T-cell (primary cell): ENCODE results near the gene BLTP3B. TPM values are rescaled to one million over a fixed set of nuclear protein-coding genes. Genes with fewer than 3 reads are reported as not detected.

Source experiments
- ATAC-seq, 4 experiments: fragments of 200-7000 bp in 3 of 4; fragments of 150-1000 bp in 1 of 4; cut with Tn5 transposase; replicated peaks in 1 of 4; 1 replicate in 3 of 4; 2 replicates in 1 of 4; pipeline ENCODE4 v1.10.0; 2021; ENCODE audit warnings: moderate library complexity in 3 of 4, mild to moderate bottlenecking in 2 of 4, moderate number of reproducible peaks in 1 of 4
- CTCF ChIA-PET, 2 donors: fragments of 300-600 bp; sonication (Branson Sonifier 250); formaldehyde crosslinking; loops; one replicate each; lab custom pipeline; 2022; ENCODE audit warnings: antibody characterized with exemption in 2 of 2; lab: Charles Lee
- POLR2A ChIA-PET, 2 donors: fragments of 300-600 bp; sonication (Branson Sonifier 250); formaldehyde crosslinking; loops; one replicate each; lab custom pipeline; 2022; ENCODE audit warnings: antibody characterized with exemption in 2 of 2; lab: Charles Lee
- DNase-seq, 35 experiments: peaks; one replicate each; pipeline versions ENCODE4 v3.0.0 to v3.0.0-alpha.2; 2013 to 2023
- H3K27ac ChIP-seq: one replicate; pipeline ENCODE4 v1.5.1; 2013; ENCODE audit warnings: low read length
- H3K27me3 ChIP-seq, 2 experiments: replicated peaks in 1 of 2; 1 replicate in 1 of 2; 2 replicates in 1 of 2; pipeline versions ENCODE4 v1.6.1 to v1.7.0; 2013; ENCODE audit warnings: low read length in 1 of 2, mixed read lengths in 1 of 2; ENCODE audit not compliant: control insufficient read depth in 2 of 2, insufficient read depth in 2 of 2; ENCODE audit errors: extremely low read depth in 1 of 2
- H3K36me3 ChIP-seq, 2 donors: 1 replicate in 1 of 2; 2 replicates in 1 of 2; pipeline versions ENCODE4 v1.6.1 to v1.7.0; 2013; ENCODE audit warnings: low read length in 1 of 2; ENCODE audit not compliant: control insufficient read depth in 2 of 2, insufficient read depth in 1 of 2; ENCODE audit errors: extremely low read depth in 1 of 2
- H3K4me1 ChIP-seq, 2 experiments: 1 replicate in 1 of 2; 2 replicates in 1 of 2; pipeline versions ENCODE4 v1.6.1 to v1.7.0; 2013; ENCODE audit warnings: low read length in 2 of 2, mixed read lengths in 1 of 2; ENCODE audit not compliant: insufficient read depth in 2 of 2, control insufficient read depth in 1 of 2; ENCODE audit errors: extremely low read depth in 1 of 2
- H3K4me3 ChIP-seq, 2 donors: 1 replicate in 1 of 2; 2 replicates in 1 of 2; pipeline versions ENCODE4 v1.5.1 to v1.7.0; 2013; ENCODE audit warnings: mild to moderate bottlenecking in 2 of 2, low read length in 1 of 2, moderate library complexity in 1 of 2; ENCODE audit not compliant: control insufficient read depth in 1 of 2; ENCODE audit errors: extremely low read depth in 1 of 2
- H3K9me3 ChIP-seq: 2 replicates; pipeline ENCODE4 v1.7.0; 2013
- H3K27ac Mint-ChIP-seq, 2 donors: one replicate each; pipeline ENCODE4 v1.8.0; 2020 to 2021; ENCODE audit warnings: mild to moderate bottlenecking in 2 of 2, mixed read lengths in 2 of 2
- H3K27me3 Mint-ChIP-seq, 2 donors: one replicate each; pipeline ENCODE4 v1.8.0; 2021 to 2022; ENCODE audit warnings: mixed read lengths in 2 of 2
- H3K36me3 Mint-ChIP-seq: one replicate; pipeline ENCODE4 v1.8.0; 2021; ENCODE audit warnings: mixed read lengths
- H3K4me1 Mint-ChIP-seq, 3 donors: one replicate each; pipeline ENCODE4 v1.8.0; 2020 to 2022; ENCODE audit warnings: mixed read lengths in 3 of 3, mild to moderate bottlenecking in 1 of 3
- H3K4me3 Mint-ChIP-seq, 3 donors: one replicate each; pipeline ENCODE4 v1.8.0; 2020 to 2022; ENCODE audit warnings: mild to moderate bottlenecking in 3 of 3, mixed read lengths in 3 of 3, moderate library complexity in 3 of 3
- H3K9me3 Mint-ChIP-seq, 3 donors: one replicate each; pipeline ENCODE4 v1.8.0; 2020 to 2022; ENCODE audit warnings: mixed read lengths in 3 of 3
- WGBS: methylation state at CpG from one replicate; pipeline ENCODE4 v1.1.5; 2013; ENCODE audit warnings: missing lambda C conversion rate; ENCODE audit not compliant: insufficient coverage; 5-methylcytosine and 5-hydroxymethylcytosine counted together
- total RNA-seq, 35 experiments: library from RNA in 6 of 35; stranded (reverse) in 6 of 35; fragments of 120-200 nt in 1 of 35; gene quantifications; one replicate each; pipeline versions ENCODE4 v1.2.1 to v1.2.4 and lab custom pipeline; 2013 to 2026

BLTP3B gene
- total RNA-seq, 5 donors from 2014 or later (not counting 1 experiment from before 2014, with no cell fraction given), result 16.3 to 21.7 (median 18.2) TPM

DNA sequence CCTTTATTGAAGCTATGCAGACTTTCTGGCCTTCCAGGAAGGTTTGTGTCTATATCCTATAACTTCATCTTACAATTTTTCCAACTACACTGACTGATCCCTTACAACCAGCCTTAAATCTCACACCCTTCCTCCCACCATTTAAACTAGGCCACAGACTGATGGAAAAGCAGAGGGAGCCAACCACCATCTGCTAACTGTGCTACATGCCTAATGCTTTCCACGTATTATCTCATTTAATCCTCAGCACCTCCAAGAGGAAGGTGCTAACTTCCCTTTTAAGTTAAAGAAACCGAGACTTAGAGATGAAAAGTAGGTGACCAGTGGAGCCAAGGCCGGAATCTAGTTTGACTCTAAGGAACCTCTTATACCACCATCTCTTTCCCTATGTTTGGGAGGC is 22.7 kb upstream of the BLTP3B start:
- H3K4me3 ChIP-seq, result no peak overlapping the region
- no peak overlapping the region for H3K27ac Mint-ChIP-seq
- ATAC-seq, result no peak
- no peak for DNase-seq
- H3K4me1 Mint-ChIP-seq, result peaks cover 10 to 12% (median 11%) of the 10 kb centered on the region in 3 donors
- H3K4me1 ChIP-seq, result peaks cover 0 to 5% of the 10 kb centered on the region in 2 experiments
- peaks cover 3% of the 10 kb centered on the region for H3K36me3 Mint-ChIP-seq
- no peaks in the 10 kb centered on the region for H3K9me3 ChIP-seq
- H3K4me3 Mint-ChIP-seq, result no peak overlapping the region
- no CpG with 5 or more reads among the region's 3 CpGs for WGBS
- no peaks in the 10 kb centered on the region for H3K9me3 Mint-ChIP-seq
- H3K27me3 ChIP-seq, result no peaks in the 10 kb centered on the region
- H3K27me3 Mint-ChIP-seq, result no peaks in the 10 kb centered on the region
- ChIA-PET POLR2A (no interaction called here), CTCF (interaction anchor here (1.1 to 2.6 kb wide), 3 partner anchors 11 to 35 kb away, joined by 4 to 10 read pairs (median 8); partner anchors contain the start of gene ACTR6 (in 1 of the 2))
- no peak overlapping the region for H3K27ac ChIP-seq
- H3K36me3 ChIP-seq, result peaks cover 0 to 7% of the 10 kb centered on the region in 2 donors

DNA sequence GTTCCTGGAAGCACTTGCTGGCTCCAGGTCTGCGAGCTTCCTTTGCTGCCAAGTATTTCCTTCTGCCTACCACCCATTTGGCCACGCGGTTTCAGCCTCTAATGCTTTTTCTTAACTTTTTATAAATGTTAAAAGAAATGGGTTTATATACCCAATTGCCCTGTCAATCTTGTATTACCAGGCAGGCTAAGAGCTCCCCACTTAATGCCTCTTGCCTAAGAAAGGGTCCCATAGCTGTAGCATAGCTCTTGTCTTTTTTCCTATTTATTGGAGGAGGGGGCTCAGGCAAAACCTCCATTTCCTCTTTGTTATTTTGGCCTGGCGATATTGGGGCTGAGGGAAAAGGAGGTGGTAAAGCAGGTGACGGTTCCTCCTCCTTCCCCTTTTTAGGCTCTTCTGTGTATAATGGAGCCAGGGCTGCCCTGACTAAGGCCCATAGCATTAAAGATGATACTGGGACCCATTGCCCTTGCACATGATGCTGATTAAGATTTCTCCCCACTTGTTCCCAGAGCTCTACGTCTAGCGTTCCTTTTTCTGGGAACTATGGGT is 21.6 kb upstream of the BLTP3B start:
- Histone ChIP-seq H3K4me3 (peak overlapping the region in 1 of 2 donors; percentile 32), H3K4me1 (peaks cover 0 to 5% of the 10 kb centered on the region in 2 experiments), H3K27me3 (no peaks in the 10 kb centered on the region), H3K9me3 (no peaks in the 10 kb centered on the region), H3K27ac (no peak overlapping the region), H3K36me3 (peaks cover 0 to 7% of the 10 kb centered on the region in 2 donors)
- H3K4me1 Mint-ChIP-seq, result peaks cover 10 to 12% (median 11%) of the 10 kb centered on the region in 3 donors
- CTCF ChIA-PET, result interaction anchor here (0.5 to 2.6 kb wide), 5 partner anchors 10 to 111 kb away, joined by 3 to 10 read pairs (median 7); partner anchors contain the start of gene ACTR6 (in 1 of the 2)
- no peaks in the 10 kb centered on the region for H3K27me3 Mint-ChIP-seq
- H3K27ac Mint-ChIP-seq, result no peak overlapping the region
- DNase-seq (no peak), ATAC-seq (peak in 1 of 4 experiments; percentile 6)
- H3K4me3 Mint-ChIP-seq, result peak overlapping the region in 2 of 3 donors; percentile 57 to 62
- WGBS, result no CpG with 5 or more reads among the region's 7 CpGs
- POLR2A ChIA-PET, result no interaction called here
- H3K36me3 Mint-ChIP-seq, result peaks cover 3% of the 10 kb centered on the region
- H3K9me3 Mint-ChIP-seq, result no peaks in the 10 kb centered on the region

DNA sequence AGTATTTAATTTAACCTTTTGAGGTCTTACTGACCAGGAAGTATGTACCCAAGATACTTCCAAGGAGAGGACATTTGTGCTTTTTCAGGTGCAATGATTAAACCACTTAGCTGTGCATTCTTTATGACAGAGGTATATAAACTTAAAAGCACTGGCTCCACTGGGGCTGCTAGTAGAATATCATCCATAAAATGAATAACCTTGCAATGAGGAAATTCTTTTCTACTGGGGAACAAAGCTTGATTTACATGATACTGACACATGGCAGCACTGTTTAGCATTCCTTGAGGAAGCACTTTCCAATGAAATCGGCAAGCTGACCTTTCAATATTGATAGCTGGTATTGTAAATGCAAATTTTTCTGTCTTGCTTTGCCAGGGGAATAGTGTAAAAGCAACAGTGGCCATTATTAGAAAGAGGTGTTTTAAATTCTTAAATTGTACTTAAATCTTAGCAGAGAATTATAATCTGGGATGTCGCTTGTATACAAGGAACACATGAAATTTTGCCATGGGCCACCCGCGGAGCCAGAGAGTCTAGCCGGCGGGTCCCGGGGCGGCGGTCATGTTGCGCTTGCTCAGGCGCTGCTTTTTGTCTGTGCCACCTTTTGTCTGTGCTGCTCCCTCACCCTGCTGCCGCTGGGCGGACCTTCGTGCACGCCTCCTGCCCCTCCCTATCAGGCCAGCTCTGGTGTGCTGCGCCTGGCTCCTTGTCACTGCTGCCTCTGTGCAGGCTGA is 20.9 kb upstream of the BLTP3B start:
- Histone ChIP-seq H3K27ac (no peak overlapping the region), H3K27me3 (no peaks in the 10 kb centered on the region), H3K4me3 (peak overlapping the region in 1 of 2 donors; percentile 32), H3K36me3 (peaks cover 0 to 7% of the 10 kb centered on the region in 2 donors), H3K9me3 (no peaks in the 10 kb centered on the region), H3K4me1 (peaks cover 0 to 5% of the 10 kb centered on the region in 2 experiments)
- H3K27ac Mint-ChIP-seq, result no peak overlapping the region
- ATAC-seq (peak; percentile 99 to 100 (median 100)), DNase-seq (peak; percentile 36 to 78 (median 62))
- ChIA-PET CTCF (interaction anchor here (0.5 to 2.6 kb wide), 7 partner anchors 9 to 281 kb away, joined by 3 to 10 read pairs (median 5); partner anchors contain the start of gene ACTR6 (in 1 of the 2)), POLR2A (no interaction called here)
- peaks cover 10 to 12% (median 11%) of the 10 kb centered on the region in 3 donors for H3K4me1 Mint-ChIP-seq
- H3K4me3 Mint-ChIP-seq, result peak overlapping the region; percentile 57 to 62 (median 61)
- H3K9me3 Mint-ChIP-seq, result no peaks in the 10 kb centered on the region
- no peaks in the 10 kb centered on the region for H3K27me3 Mint-ChIP-seq
- H3K36me3 Mint-ChIP-seq, result peaks cover 3% of the 10 kb centered on the region
- WGBS, result 25% methylated on average over 15 of the region's 16 CpGs

DNA sequence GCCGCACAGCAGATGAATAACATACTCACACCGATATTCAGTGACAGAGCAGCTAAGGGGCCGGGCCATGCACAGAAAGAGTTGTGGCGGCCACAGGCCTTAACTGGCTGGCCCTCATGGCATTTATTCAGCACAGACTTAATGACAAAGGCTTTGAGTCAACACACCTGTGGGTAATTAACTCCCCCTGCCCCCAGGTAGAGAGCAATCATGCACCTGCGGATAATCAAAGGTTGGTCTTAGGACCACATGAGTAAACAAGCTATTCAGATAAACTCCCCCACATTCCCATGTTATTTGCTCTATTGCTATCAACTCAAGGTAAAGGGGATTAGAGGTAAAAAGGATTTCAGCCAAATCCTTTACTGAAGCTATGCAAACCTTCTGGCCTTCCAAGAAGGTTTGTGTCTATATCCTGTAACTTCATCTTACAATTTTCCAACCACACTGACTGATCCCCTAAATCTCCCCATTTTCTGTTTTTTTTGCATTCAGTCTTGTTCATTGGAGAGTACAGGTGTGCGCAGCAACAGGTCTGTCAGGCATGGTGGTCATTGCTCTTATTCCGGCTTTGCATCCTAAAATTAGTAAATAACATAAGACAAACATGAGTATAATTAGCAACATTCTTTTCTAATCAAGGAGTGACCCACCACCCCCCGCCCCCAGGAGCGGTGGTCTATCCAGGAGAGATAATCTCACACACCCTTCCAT is 16.9 kb upstream of the BLTP3B start:
- CTCF ChIA-PET, result no interaction called here
- Histone ChIP-seq H3K4me1 (peaks cover 0 to 11% of the 10 kb centered on the region in 2 experiments), H3K36me3 (no peaks in the 10 kb centered on the region), H3K27me3 (no peaks in the 10 kb centered on the region), H3K9me3 (no peaks in the 10 kb centered on the region), H3K4me3 (no peak overlapping the region), H3K27ac (no peak overlapping the region)
- DNase-seq (no peak), ATAC-seq (no peak)
- 91% methylated on average over 4 of the region's 9 CpGs for WGBS
- peaks cover 11 to 15% (median 13%) of the 10 kb centered on the region in 3 donors for H3K4me1 Mint-ChIP-seq
- H3K4me3 Mint-ChIP-seq, result no peak overlapping the region
- H3K27ac Mint-ChIP-seq, result no peak overlapping the region
- no peaks in the 10 kb centered on the region for H3K27me3 Mint-ChIP-seq
- POLR2A ChIA-PET, result no interaction called here
- no peaks in the 10 kb centered on the region for H3K9me3 Mint-ChIP-seq
- H3K36me3 Mint-ChIP-seq, result no peaks in the 10 kb centered on the region

GRCh38 chr12:100158535-100158934 is 15.9 kb upstream of the BLTP3B start:
- no peaks in the 10 kb centered on the region for H3K36me3 ChIP-seq
- no peaks in the 10 kb centered on the region for H3K9me3 ChIP-seq
- no peak overlapping the region for H3K4me3 ChIP-seq
- Mint-ChIP-seq H3K4me3 (no peak overlapping the region), H3K27ac (no peak overlapping the region), H3K4me1 (peaks cover 2 to 8% (median 7%) of the 10 kb centered on the region in 3 donors), H3K9me3 (no peaks in the 10 kb centered on the region), H3K36me3 (no peaks in the 10 kb centered on the region), H3K27me3 (no peaks in the 10 kb centered on the region)
- ChIA-PET CTCF (interaction anchor here (0.6 to 1.4 kb wide), 2 partner anchors 56 to 77 kb away, joined by 3 to 4 read pairs; no protein-coding TSS in a partner anchor), POLR2A (no interaction called here)
- no peak overlapping the region for H3K27ac ChIP-seq
- 95% methylated on average over 2 of the region's 4 CpGs for WGBS
- ATAC-seq (no peak), DNase-seq (no peak)
- peaks cover 0 to 2% of the 10 kb centered on the region in 2 experiments for H3K27me3 ChIP-seq
- H3K4me1 ChIP-seq, result peaks cover 0 to 8% of the 10 kb centered on the region in 2 experiments

GRCh38 chr12:100157427-100157821 is 14.8 kb upstream of the BLTP3B start:
- ATAC-seq (no peak), DNase-seq (no peak)
- Mint-ChIP-seq H3K4me1 (peaks cover 0 to 6% (median 5%) of the 10 kb centered on the region in 3 donors), H3K4me3 (no peak overlapping the region), H3K36me3 (no peaks in the 10 kb centered on the region), H3K27ac (no peak overlapping the region), H3K27me3 (no peaks in the 10 kb centered on the region), H3K9me3 (no peaks in the 10 kb centered on the region)
- no peaks in the 10 kb centered on the region for H3K9me3 ChIP-seq
- peaks cover 0 to 8% of the 10 kb centered on the region in 2 experiments for H3K4me1 ChIP-seq
- ChIA-PET POLR2A (no interaction called here), CTCF (interaction anchor here in 1 of 2 donors (0.6 to 1.4 kb wide), 2 partner anchors 21 to 78 kb away, joined by 3 to 4 read pairs; no protein-coding TSS in a partner anchor)
- H3K27me3 ChIP-seq, result peaks cover 0 to 2% of the 10 kb centered on the region in 2 experiments
- H3K36me3 ChIP-seq, result no peaks in the 10 kb centered on the region
- WGBS, result 91% methylated on average over 8 of the region's 8 CpGs
- no peak overlapping the region for H3K4me3 ChIP-seq
- no peak overlapping the region for H3K27ac ChIP-seq
